AG04450 (cell line): ENCODE results near the gene RPTOR. TPM values are rescaled to one million over a fixed set of nuclear protein-coding genes. Genes with fewer than 3 reads are reported as not detected.

ENCODE experiments used
- CTCF ChIA-PET: fragments of 300-600, 350-600 bp; formaldehyde crosslinking; extraction: SDS; loops from one replicate; lab custom pipeline; 2022; ENCODE audit warnings: antibody characterized with exemption, inconsistent platforms; lab: Charles Lee
- POLR2A ChIA-PET: fragments of 350-600 bp; formaldehyde crosslinking; extraction: SDS; loops from one replicate; lab custom pipeline; 2021; ENCODE audit warnings: antibody characterized with exemption, inconsistent platforms; lab: Yijun Ruan, JAX
- DNase-seq: peaks from one replicate; pipeline ENCODE4 v3.0.0-alpha.2; 2011; ENCODE audit warnings: low read depth, low spot score
- H3K27ac ChIP-seq: one replicate; pipeline ENCODE4 v1.5.1; 2012; ENCODE audit warnings: low read depth, low read length, control low read depth
- H3K27me3 ChIP-seq: one replicate; pipeline ENCODE4 v1.6.0; 2012; ENCODE audit warnings: low read length; ENCODE audit not compliant: control insufficient read depth, insufficient read depth
- H3K4me3 ChIP-seq: 2 replicates; pipeline ENCODE4 v1.5.1; 2011; ENCODE audit warnings: mild to moderate bottlenecking, low read depth, low read length, control low read depth
- H3K9me3 ChIP-seq: 2 replicates; pipeline ENCODE4 v1.5.1; 2012; ENCODE audit warnings: low read length; ENCODE audit not compliant: control insufficient read depth, insufficient read depth
- polyA plus RNA-seq: library from polyadenylated mRNA; depleted of rRNA; stranded (reverse); fragments of >200 nt; gene quantifications from 2 replicates; pipeline ENCODE4 v1.2.3, GENCODE V29; 2011
- TF ChIP-seq, protein P1 (sequence below): IDR thresholded peaks from 2 replicates; pipeline ENCODE4 v1.5.1; 2011; ENCODE audit warnings: low read depth, low read length, control low read depth, inconsistent platforms

RPTOR gene
- polyA plus RNA-seq, 1 experiment, result 6.2 TPM

DNA sequence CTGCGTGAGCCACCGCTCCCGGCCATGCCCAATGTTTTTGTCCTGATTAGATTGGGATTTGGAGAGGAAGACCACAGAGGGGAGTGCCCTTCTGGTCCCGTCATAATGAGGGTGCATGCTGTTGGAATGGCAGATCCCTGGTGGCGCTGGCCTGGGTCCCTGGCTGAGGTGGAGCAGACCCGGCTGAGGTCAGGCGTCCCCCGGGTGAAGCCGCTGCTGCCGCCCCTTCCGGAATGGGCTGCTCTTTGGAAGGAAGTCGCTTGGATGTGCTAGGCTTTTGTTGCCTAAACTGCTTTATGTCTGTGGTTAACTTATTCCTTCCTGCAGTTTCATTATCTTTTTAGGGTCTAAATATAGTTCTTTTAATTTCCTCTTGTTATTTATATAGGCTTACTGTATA is 326.7 kb downstream of the RPTOR start:
- Histone ChIP-seq H3K4me3 (no peak overlapping the region), H3K9me3 (no peaks in the 10 kb centered on the region; the same call in 1 of the 2 replicates), H3K27me3 (no peaks in the 10 kb centered on the region), H3K27ac (no peak overlapping the region)
- DNase-seq, result no peak
- ChIA-PET POLR2A (interaction anchor here (0.8 kb wide), 1 partner anchor 509 kb away, joined by 4 read pairs; no protein-coding TSS in a partner anchor), CTCF (interaction anchor here (0.7 kb wide), 1 partner anchor 14 kb away, joined by 4 read pairs; no protein-coding TSS in a partner anchor)
- TF ChIP-seq, protein P1, sequence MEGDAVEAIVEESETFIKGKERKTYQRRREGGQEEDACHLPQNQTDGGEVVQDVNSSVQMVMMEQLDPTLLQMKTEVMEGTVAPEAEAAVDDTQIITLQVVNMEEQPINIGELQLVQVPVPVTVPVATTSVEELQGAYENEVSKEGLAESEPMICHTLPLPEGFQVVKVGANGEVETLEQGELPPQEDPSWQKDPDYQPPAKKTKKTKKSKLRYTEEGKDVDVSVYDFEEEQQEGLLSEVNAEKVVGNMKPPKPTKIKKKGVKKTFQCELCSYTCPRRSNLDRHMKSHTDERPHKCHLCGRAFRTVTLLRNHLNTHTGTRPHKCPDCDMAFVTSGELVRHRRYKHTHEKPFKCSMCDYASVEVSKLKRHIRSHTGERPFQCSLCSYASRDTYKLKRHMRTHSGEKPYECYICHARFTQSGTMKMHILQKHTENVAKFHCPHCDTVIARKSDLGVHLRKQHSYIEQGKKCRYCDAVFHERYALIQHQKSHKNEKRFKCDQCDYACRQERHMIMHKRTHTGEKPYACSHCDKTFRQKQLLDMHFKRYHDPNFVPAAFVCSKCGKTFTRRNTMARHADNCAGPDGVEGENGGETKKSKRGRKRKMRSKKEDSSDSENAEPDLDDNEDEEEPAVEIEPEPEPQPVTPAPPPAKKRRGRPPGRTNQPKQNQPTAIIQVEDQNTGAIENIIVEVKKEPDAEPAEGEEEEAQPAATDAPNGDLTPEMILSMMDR, result no peak

DNA sequence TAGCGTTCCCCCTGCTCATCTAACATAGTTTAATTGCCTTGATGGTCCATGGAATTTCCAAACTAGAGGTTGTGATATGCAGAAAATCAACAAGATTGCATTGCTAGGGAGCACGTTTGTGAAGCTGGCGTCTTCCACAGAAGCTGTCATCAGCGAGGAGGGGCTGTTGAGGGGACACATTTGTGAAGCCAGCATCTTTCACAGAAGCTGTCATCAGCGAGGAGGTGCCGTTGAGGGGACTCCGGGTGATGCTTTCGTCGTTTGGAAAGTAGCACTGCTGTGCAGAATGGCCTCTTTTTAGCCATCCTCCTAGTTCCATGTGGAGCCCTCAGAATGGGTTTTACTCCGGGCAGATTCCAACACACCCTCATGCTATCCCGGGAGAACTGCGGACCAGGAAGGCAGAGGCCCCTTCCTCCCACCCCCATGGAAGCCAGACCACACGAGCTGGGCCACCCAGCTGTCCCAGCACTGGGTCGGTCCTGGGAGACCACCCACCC is 327.4 kb downstream of the RPTOR start:
- H3K27me3 ChIP-seq, result no peaks in the 10 kb centered on the region
- H3K27ac ChIP-seq, result no peak overlapping the region
- CTCF ChIA-PET, result interaction anchor here (0.7 to 1.4 kb wide), 2 partner anchors 12 to 15 kb away, joined by 3 to 4 read pairs; no protein-coding TSS in a partner anchor
- POLR2A ChIA-PET, result interaction anchor here (0.8 kb wide), 1 partner anchor 510 kb away, joined by 4 read pairs; no protein-coding TSS in a partner anchor
- no peak overlapping the region for H3K4me3 ChIP-seq
- H3K9me3 ChIP-seq, result no peaks in the 10 kb centered on the region; the same call in 1 of the 2 replicates
- TF ChIP-seq, protein P1, result no peak
- no peak for DNase-seq

DNA sequence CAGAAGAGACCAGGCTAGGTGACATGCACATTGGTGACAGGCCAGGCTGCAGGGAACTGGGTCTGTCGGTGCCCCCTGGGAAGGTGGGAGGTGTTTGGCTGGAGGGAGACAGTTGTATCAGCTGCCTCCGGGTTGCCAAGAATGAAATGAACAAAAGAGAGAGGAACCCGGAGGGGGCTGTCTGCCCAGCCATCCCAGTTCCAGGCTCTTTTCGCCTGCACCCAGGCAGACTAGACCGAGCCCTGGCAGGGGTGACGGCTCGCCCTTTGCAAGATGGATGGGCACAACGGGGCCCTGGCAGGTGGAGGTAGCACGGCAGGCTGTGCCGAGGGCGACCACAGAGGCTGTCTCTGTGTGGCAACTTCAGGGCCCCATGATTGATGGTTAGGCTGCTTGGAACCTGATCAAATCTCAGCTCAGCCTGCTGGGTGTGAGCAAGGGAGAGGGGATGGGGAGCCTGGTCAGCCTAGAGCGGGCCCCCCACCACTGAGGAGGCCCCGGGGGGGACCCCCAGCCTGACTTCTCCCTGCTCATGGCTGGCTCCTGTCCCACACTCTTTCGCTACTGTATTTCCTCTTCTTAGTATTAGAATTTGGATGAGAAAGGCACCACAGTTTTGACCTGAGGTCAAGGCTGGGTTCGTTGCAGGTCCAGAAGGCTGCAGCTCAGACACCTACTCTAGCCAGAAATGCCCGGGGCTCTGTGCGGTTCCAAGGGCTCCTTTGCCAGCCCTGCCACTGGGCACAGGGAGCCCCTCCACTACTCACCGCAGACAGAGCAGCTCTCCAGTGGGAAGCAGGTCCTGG is 328.1 kb downstream of the RPTOR start:
- H3K27me3 ChIP-seq, result no peaks in the 10 kb centered on the region
- H3K4me3 ChIP-seq, result no peak overlapping the region
- ChIA-PET POLR2A (no interaction called here), CTCF (interaction anchor here (1.4 kb wide), 1 partner anchor 13 kb away, joined by 3 read pairs; no protein-coding TSS in a partner anchor)
- DNase-seq, result no peak
- no peak overlapping the region for H3K27ac ChIP-seq
- no peaks in the 10 kb centered on the region; the same call in 1 of the 2 replicates for H3K9me3 ChIP-seq
- TF ChIP-seq, protein P1, result no peak

DNA sequence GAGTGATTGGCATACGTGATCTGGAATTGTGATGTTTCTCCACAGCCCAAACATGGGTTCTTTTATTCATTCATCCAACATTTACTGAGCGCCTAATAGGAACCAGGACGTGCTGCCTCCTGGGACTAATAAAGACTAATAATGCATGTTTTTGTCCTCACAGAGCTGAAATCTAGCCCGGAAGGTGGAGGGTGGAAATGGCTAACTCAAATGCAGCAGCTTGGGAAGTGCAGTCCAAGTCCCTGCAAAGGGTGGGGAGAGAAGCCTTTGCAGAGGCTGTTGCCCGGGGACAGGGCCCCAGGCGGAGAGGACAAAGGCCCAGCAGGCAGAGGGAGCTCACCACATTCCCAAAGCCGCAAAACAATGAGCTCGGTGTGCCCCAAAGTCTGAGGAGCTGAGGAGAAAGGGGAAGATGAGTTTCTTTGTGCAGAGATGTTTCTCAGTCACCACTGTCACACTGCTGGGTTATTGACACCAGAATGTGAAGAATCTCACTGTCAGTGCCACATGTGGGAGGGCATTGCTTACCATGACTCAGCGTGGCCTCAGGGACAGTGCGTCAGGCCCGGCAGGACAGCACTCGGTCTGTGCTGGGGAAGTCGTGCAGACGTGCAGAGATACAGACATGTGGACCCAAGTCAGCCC is 328.8 kb downstream of the RPTOR start:
- TF ChIP-seq, protein P1, result no peak
- Histone ChIP-seq H3K9me3 (no peaks in the 10 kb centered on the region; the same call in 1 of the 2 replicates), H3K27me3 (no peaks in the 10 kb centered on the region), H3K4me3 (no peak overlapping the region), H3K27ac (no peak overlapping the region)
- ChIA-PET POLR2A (no interaction called here), CTCF (interaction anchor here (1.4 kb wide), 1 partner anchor 14 kb away, joined by 3 read pairs; no protein-coding TSS in a partner anchor)
- no peak for DNase-seq
